GM18858 (cell line): ENCODE measurements around the gene PHKB.

Experiments
- ATAC-seq: cut with Tn5 transposase; IDR thresholded peaks from one replicate; pipeline ENCODE4 v1.9.1; 2021; ENCODE audit not compliant: unreplicated experiment

PHKB gene

GRCh38 chr16:47721006-47721637 is 260.0 kb downstream of the PHKB start:
- ATAC-seq = no peak

- ATAC-seq = no peak
These were observed 260.9 kb downstream of the PHKB start for GRCh38 chr16:47722046-47722445.

- ATAC-seq = no peak
These were observed 263.1 kb downstream of the PHKB start for GRCh38 chr16:47724115-47724785.

GRCh38 chr16:47725188-47725695 is 264.1 kb downstream of the PHKB start:
- no peak for ATAC-seq

- ATAC-seq = no peak
These were observed 265.0 kb downstream of the PHKB start for GRCh38 chr16:47726031-47726675.

- no peak for ATAC-seq
These were observed 266.0 kb downstream of the PHKB start for GRCh38 chr16:47727131-47727530.

GRCh38 chr16:47728205-47728604 is 267.1 kb downstream of the PHKB start:
- ATAC-seq = no peak

- no peak for ATAC-seq
These were observed 268.6 kb downstream of the PHKB start for GRCh38 chr16:47729701-47730100.

- no peak for ATAC-seq
These were observed 270.1 kb downstream of the PHKB start for GRCh38 chr16:47731252-47731651.

- ATAC-seq = no peak
These were observed 271.0 kb downstream of the PHKB start for GRCh38 chr16:47732122-47732521.

- ATAC-seq = no peak
These were observed 271.5 kb downstream of the PHKB start for GRCh38 chr16:47732523-47733111.

- no peak for ATAC-seq
These were observed 273.1 kb downstream of the PHKB start for GRCh38 chr16:47734081-47734857.

- ATAC-seq = no peak
These were observed 274.0 kb downstream of the PHKB start for GRCh38 chr16:47734987-47735594.

- no peak for ATAC-seq
These were observed 289.2 kb downstream of the PHKB start for GRCh38 chr16:47750371-47750770.
